SK-N-SH (cell line): ENCODE results near the gene TMOD2. TPM values are rescaled to one million over a fixed set of nuclear protein-coding genes. Genes with fewer than 3 reads are reported as not detected.

Source experiments
- CTCF ChIA-PET: fragments of 300-600, 350-600 bp; formaldehyde crosslinking; extraction: SDS; loops from one replicate; lab custom pipeline; 2021; lab: Yijun Ruan, JAX
- POLR2A ChIA-PET: fragments of 350-600 bp; sonication (Branson Sonifier 250); formaldehyde crosslinking; extraction: SDS; loops from one replicate; lab custom pipeline; 2020; ENCODE audit warnings: antibody characterized with exemption, inconsistent platforms; lab: Yijun Ruan, JAX
- DNase-seq: peaks from one replicate; pipeline ENCODE4 v3.0.0; 2012
- H2AFZ ChIP-seq: fragments of 200-600 bp; sonication (generic); 2 replicates; pipeline ENCODE4 v1.8.1; 2016; ENCODE audit warnings: antibody characterized with exemption, mild to moderate bottlenecking, low read depth
- H3F3A ChIP-seq: fragments of 200-600 bp; sonication (generic); replicated peaks from 2 replicates; pipeline ENCODE3; 2016; ENCODE audit warnings: antibody characterized with exemption, mild to moderate bottlenecking; ENCODE audit not compliant: insufficient read depth
- H3K27ac ChIP-seq, 2 experiments: fragments of 200-500 bp in 1 of 2; fragments of 200-600 bp in 1 of 2; sonication (Bioruptor generic) in 1 of 2; sonication (generic), shearing (Covaris generic) in 1 of 2; 2 replicates each; pipeline versions ENCODE4 v1.5.1 to v1.6.1; 2014 to 2016; ENCODE audit warnings: low read depth in 2 of 2, inconsistent platforms in 1 of 2, low read length in 1 of 2, mild to moderate bottlenecking in 1 of 2, mixed read lengths in 1 of 2
- H3K27me3 ChIP-seq: fragments of 200-600 bp; sonication (generic), shearing (Covaris generic); 2 replicates; pipeline ENCODE4 v1.6.1; 2016; ENCODE audit warnings: mixed run types; ENCODE audit not compliant: insufficient read depth
- H3K36me3 ChIP-seq, 2 experiments: fragments of 200-500 bp in 1 of 2; fragments of 200-600 bp in 1 of 2; sonication (Bioruptor generic) in 1 of 2; sonication (generic) in 1 of 2; replicated peaks in 1 of 2; 2 replicates each; pipeline versions ENCODE3 to v1.5.1; 2014 to 2016; ENCODE audit warnings: low read length in 1 of 2, mild to moderate bottlenecking in 1 of 2; ENCODE audit not compliant: insufficient read depth in 2 of 2, control insufficient read depth in 1 of 2
- H3K4me1 ChIP-seq, 2 experiments: fragments of 200-500 bp in 1 of 2; fragments of 200-600 bp in 1 of 2; sonication (Bioruptor generic) in 1 of 2; sonication (generic), shearing (Covaris generic) in 1 of 2; 2 replicates each; pipeline versions ENCODE4 v1.5.1 to v1.6.1; 2014 to 2016; ENCODE audit warnings: low read depth in 1 of 2, low read length in 1 of 2, mixed run types in 1 of 2; ENCODE audit not compliant: insufficient read depth in 2 of 2, control insufficient read depth in 1 of 2
- H3K4me2 ChIP-seq: fragments of 200-600 bp; sonication (generic), shearing (Covaris generic); 2 replicates; pipeline ENCODE4 v1.6.1; 2017; ENCODE audit warnings: mixed run types
- H3K4me3 ChIP-seq, 2 experiments: fragments of 200-500 bp in 1 of 2; fragments of 200-600 bp in 1 of 2; sonication (Bioruptor generic) in 1 of 2; sonication (generic), shearing (Covaris generic) in 1 of 2; 2 replicates each; pipeline versions ENCODE4 v1.5.1 to v1.8.1; 2014 to 2016; ENCODE audit warnings: low read depth in 2 of 2, inconsistent platforms in 1 of 2, low read length in 1 of 2, mild to moderate bottlenecking in 1 of 2, mixed read lengths in 1 of 2, moderate library complexity in 1 of 2
- H3K79me2 ChIP-seq: fragments of 200-600 bp; sonication (generic); 2 replicates; pipeline ENCODE4 v1.8.1; 2017; ENCODE audit warnings: mild to moderate bottlenecking; ENCODE audit not compliant: insufficient read depth
- H3K9ac ChIP-seq: fragments of 200-600 bp; sonication (generic); 2 replicates; pipeline ENCODE4 v1.6.1; 2017; ENCODE audit warnings: mixed run types
- H3K9me2 ChIP-seq: fragments of 200-600 bp; sonication (generic); 2 replicates; pipeline ENCODE4 v1.6.1; 2017; ENCODE audit warnings: mixed run types
- H3K9me3 ChIP-seq: fragments of 200-600 bp; sonication (generic); 2 replicates; pipeline ENCODE4 v1.6.1; 2017; ENCODE audit warnings: mixed run types, mild to moderate bottlenecking, moderate library complexity
- H4K20me1 ChIP-seq: fragments of 200-600 bp; sonication (generic); 2 replicates; pipeline ENCODE4 v1.6.1; 2017; ENCODE audit warnings: mild to moderate bottlenecking, mixed run types; ENCODE audit not compliant: insufficient read depth
- EP300 ChIP-seq, 2 experiments: IDR thresholded peaks; 2 replicates each; pipeline versions ENCODE4 v1.4.0 to v1.6.1; 2012; ENCODE audit warnings: borderline replicate concordance in 1 of 2, low read depth in 1 of 2, low read length in 1 of 2
- FOSL2 ChIP-seq: IDR thresholded peaks from 2 replicates; pipeline ENCODE4 v1.4.0; 2012; ENCODE audit warnings: low read depth, mild to moderate bottlenecking, moderate library complexity, borderline replicate concordance
- IRF3 ChIP-seq: fragments of 150-350 bp; IDR thresholded peaks from 2 replicates; pipeline ENCODE4 v1.6.1; 2016; ENCODE audit warnings: mild to moderate bottlenecking, low read depth, low read length
- JUND ChIP-seq: IDR thresholded peaks from 2 replicates; pipeline ENCODE4 v1.4.0; 2012
- MAX ChIP-seq: IDR thresholded peaks from 2 replicates; pipeline ENCODE4 v1.4.0; 2012; ENCODE audit warnings: low read depth
- MXI1 ChIP-seq: IDR thresholded peaks from 2 replicates; pipeline ENCODE4 v1.6.1; 2012; ENCODE audit warnings: mild to moderate bottlenecking, low read depth, low read length, improper control_type of control experiment
- NFIC ChIP-seq: IDR thresholded peaks from 2 replicates; pipeline ENCODE4 v1.4.0; 2012; ENCODE audit warnings: borderline replicate concordance
- PBX3 ChIP-seq: IDR thresholded peaks from 2 replicates; pipeline ENCODE4; 2012
- POLR2AphosphoS5 ChIP-seq: IDR thresholded peaks from 2 replicates; pipeline ENCODE4 v1.6.1; 2012; ENCODE audit warnings: low read depth, low read length
- REST ChIP-seq: IDR thresholded peaks from 2 replicates; pipeline ENCODE4 v1.6.1; 2012; ENCODE audit warnings: mild to moderate bottlenecking, low read depth, low read length, moderate library complexity
- RXRA ChIP-seq: IDR thresholded peaks from 2 replicates; pipeline ENCODE4 v1.4.0; 2012; ENCODE audit warnings: low read depth, mild to moderate bottlenecking, borderline replicate concordance
- SIN3A ChIP-seq: IDR thresholded peaks from 2 replicates; pipeline ENCODE4 v1.6.1; 2012; ENCODE audit warnings: low read depth, mild to moderate bottlenecking, low read length, moderate library complexity, borderline replicate concordance
- SMC3 ChIP-seq: IDR thresholded peaks from 2 replicates; pipeline ENCODE4 v1.6.1; 2012; ENCODE audit warnings: low read depth, low read length, improper control_type of control experiment
- USF2 ChIP-seq: fragments of 150-350 bp; IDR thresholded peaks from 2 replicates; pipeline ENCODE4 v1.6.1; 2017; ENCODE audit warnings: antibody characterized with exemption, low read length, low read depth, borderline replicate concordance
- ZBTB33 ChIP-seq: IDR thresholded peaks from 2 replicates; pipeline ENCODE4 v1.4.0; 2012; ENCODE audit warnings: low read depth, borderline replicate concordance
- WGBS: methylation state at CpG from one replicate; pipeline ENCODE4 v1.1.6; 2017; ENCODE audit warnings: low lambda C conversion rate; 5-methylcytosine and 5-hydroxymethylcytosine counted together
- polyA plus RNA-seq, 3 experiments: library from polyadenylated mRNA; depleted of rRNA; stranded (reverse); fragments of >200 nt; gene quantifications; 2 replicates each; pipeline ENCODE4 v1.2.3, GENCODE V29; 2012

TMOD2 gene
- polyA plus RNA-seq, 1 of the 3 experiments (the other 2 are of a cell fraction), result 2.7 TPM

- no peaks in the 10 kb centered on the region for H3K9me3 ChIP-seq
- H3F3A ChIP-seq, result no peaks in the 10 kb centered on the region
- CTCF ChIA-PET, result interaction anchor here (0.7 to 2.4 kb wide), 3 partner anchors 28 to 67 kb away, joined by 3 to 9 read pairs (median 3); partner anchors contain the start of gene LYSMD2
- DNase-seq, result no peak
- H2AFZ ChIP-seq, result no peak overlapping the region
- H3K27ac ChIP-seq, result no peak overlapping the region
- no peak overlapping the region for H3K9ac ChIP-seq
- H3K79me2 ChIP-seq, result no peaks in the 10 kb centered on the region
- WGBS, result 81% methylated on average over 5 of the region's 5 CpGs
- TF ChIP-seq ZBTB33 (no peak), EP300 (IDR thresholded peaks at IDR 0.05; ENCODE audit: borderline replicate concordance in 1 of 2, low read depth in 1 of 2, low read length in 1 of 2) (no peak), RXRA (no peak), PBX3 (no peak), REST (no peak), SMC3 (no peak), SIN3A (no peak)
- no peaks in the 10 kb centered on the region for H4K20me1 ChIP-seq
- no peaks in the 10 kb centered on the region for H3K27me3 ChIP-seq
- no peak overlapping the region for H3K4me3 ChIP-seq
- peaks cover 0 to 6% of the 10 kb centered on the region in 2 experiments for H3K36me3 ChIP-seq
- no peak overlapping the region for H3K4me2 ChIP-seq
- POLR2A ChIA-PET, result no interaction called here
- H3K9me2 ChIP-seq, result no peaks in the 10 kb centered on the region
- H3K4me1 ChIP-seq, result peaks cover 0 to 12% of the 10 kb centered on the region in 2 experiments; a peak in 2 of 4 replicates
Observed at GRCh38 chr15:51709031-51709430, 42.4 kb upstream of the TMOD2 start.

- ChIA-PET CTCF (interaction anchor here (1.2 kb wide), 1 partner anchor 19 kb away, joined by 3 read pairs; no protein-coding TSS in a partner anchor), POLR2A (no interaction called here)
- 55% methylated on average over 1 of the region's 1 CpG for WGBS
- no peak for TF ChIP-seq MAX
- no peak for TF ChIP-seq POLR2AphosphoS5
- no peak for TF ChIP-seq SIN3A
- no peak for TF ChIP-seq PBX3
- no peak for TF ChIP-seq JUND
- no peak for TF ChIP-seq NFIC
- TF ChIP-seq IRF3, result no peak
- TF ChIP-seq FOSL2, result no peak
- TF ChIP-seq MXI1, result no peak
- TF ChIP-seq USF2, result no peak
Observed at GRCh38 chr15:51714162-51714561, 37.2 kb upstream of the TMOD2 start.

More at GRCh38 chr15:51714162-51714561, 37.2 kb upstream of the TMOD2 start:
- H3K9me2 ChIP-seq, result no peaks in the 10 kb centered on the region
- H3K27ac ChIP-seq, result no peak overlapping the region; a peak in 1 of 4 replicates
- no peak overlapping the region for H3K4me2 ChIP-seq
- H4K20me1 ChIP-seq, result no peaks in the 10 kb centered on the region
- no peak overlapping the region for H3K9ac ChIP-seq
- no peaks in the 10 kb centered on the region for H3K27me3 ChIP-seq
- no peak overlapping the region for H3K4me3 ChIP-seq
- no peaks in the 10 kb centered on the region for H3K9me3 ChIP-seq
- peak; percentile 31 for DNase-seq
- H3K4me1 ChIP-seq, result peaks cover 0 to 7% of the 10 kb centered on the region in 2 experiments; a peak in 1 of 4 replicates
- H3F3A ChIP-seq, result peaks cover 4% of the 10 kb centered on the region
- no peak overlapping the region for H2AFZ ChIP-seq
- peaks cover 0 to 8% of the 10 kb centered on the region in 2 experiments for H3K36me3 ChIP-seq
- no peaks in the 10 kb centered on the region for H3K79me2 ChIP-seq
